MM.1S (cell line): ENCODE measurements around the gene GRIK2.

Source experiments
- DNase-seq: peaks from one replicate; pipeline ENCODE4 v3.0.0-alpha.2; 2015
- H2AFZ ChIP-seq: fragments of 300-600 bp; sonication (generic); 2 replicates; pipeline ENCODE4 v1.6.0; 2016; ENCODE audit warnings: antibody characterized with exemption, low read length
- H3F3A ChIP-seq: fragments of 300-600 bp; sonication (generic); 2 replicates; pipeline ENCODE4 v1.6.1; 2016; ENCODE audit warnings: mild to moderate bottlenecking, antibody characterized with exemption, low read length, moderate library complexity, mixed read lengths; ENCODE audit not compliant: insufficient read depth
- H3K27ac ChIP-seq: fragments of 300-600 bp; sonication (generic); 2 replicates; pipeline ENCODE4 v1.5.1; 2016; ENCODE audit warnings: mild to moderate bottlenecking, low read length
- H3K27me3 ChIP-seq: fragments of 300-600 bp; sonication (generic); replicated peaks from 2 replicates; pipeline ENCODE4 v1.6.0; 2016; ENCODE audit warnings: low read length; ENCODE audit not compliant: insufficient read depth
- H3K36me3 ChIP-seq: fragments of 300-600 bp; sonication (generic); replicated peaks from 2 replicates; pipeline ENCODE4 v1.6.1; 2016; ENCODE audit warnings: mild to moderate bottlenecking, low read length, mixed read lengths; ENCODE audit not compliant: insufficient read depth
- H3K4me1 ChIP-seq: fragments of 300-600 bp; sonication (generic); 2 replicates; pipeline ENCODE4 v1.6.1; 2016; ENCODE audit warnings: low read length, mixed read lengths
- H3K4me2 ChIP-seq: fragments of 300-600 bp; sonication (generic); 2 replicates; pipeline ENCODE4 v1.6.0; 2016; ENCODE audit warnings: low read depth, low read length
- H3K4me3 ChIP-seq: fragments of 300-600 bp; sonication (generic); 2 replicates; pipeline ENCODE4 v1.5.1; 2016; ENCODE audit warnings: low read length, mixed read lengths
- H3K79me2 ChIP-seq: fragments of 300-600 bp; sonication (generic); 2 replicates; pipeline ENCODE4 v1.6.1; 2016; ENCODE audit warnings: mixed run types, low read length, mixed read lengths
- H3K9ac ChIP-seq: fragments of 300-600 bp; sonication (generic); 2 replicates; pipeline ENCODE4 v1.6.1; 2016; ENCODE audit warnings: low read length, mixed read lengths
- H3K9me2 ChIP-seq: fragments of 300-600 bp; sonication (generic); replicated peaks from 2 replicates; pipeline ENCODE4 v1.6.1; 2016; ENCODE audit warnings: mild to moderate bottlenecking, low read length, mixed read lengths; ENCODE audit not compliant: insufficient read depth
- H3K9me3 ChIP-seq: fragments of 300-600 bp; sonication (generic); replicated peaks from 2 replicates; pipeline ENCODE4 v1.6.1; 2016; ENCODE audit warnings: mild to moderate bottlenecking, low read length, mixed read lengths; ENCODE audit not compliant: insufficient read depth
- H4K20me1 ChIP-seq: fragments of 300-600 bp; sonication (generic); 2 replicates; pipeline ENCODE4 v1.6.1; 2016; ENCODE audit warnings: mild to moderate bottlenecking, low read length, moderate library complexity, mixed read lengths; ENCODE audit not compliant: insufficient read depth
- CTCF ChIP-seq: fragments of 300-600 bp; sonication (generic); IDR thresholded peaks from 2 replicates; pipeline ENCODE4 v1.5.1; 2016; ENCODE audit warnings: antibody characterized with exemption, low read length, mixed read lengths
- EZH2 ChIP-seq: fragments of 300-600 bp; sonication (generic); optimal IDR thresholded peaks from 2 replicates; pipeline ENCODE3; 2017; ENCODE audit warnings: low read depth, mild to moderate bottlenecking, antibody characterized with exemption, low read length, mixed read lengths
- EZH2phosphoT487 ChIP-seq: fragments of 300-600 bp; sonication (generic); IDR thresholded peaks from 2 replicates; pipeline ENCODE4 v1.6.1; 2018; ENCODE audit warnings: antibody characterized with exemption, low read length

The GRIK2 gene

GRCh38 chr6:102114402-102114801 is 720.9 kb downstream of the GRIK2 start:
- H3K27me3 ChIP-seq, result no peaks in the 10 kb centered on the region
- H3K4me1 ChIP-seq, result no peaks in the 10 kb centered on the region
- peak; percentile 31 for TF ChIP-seq CTCF
- no peak for TF ChIP-seq EZH2
- H2AFZ ChIP-seq, result no peak overlapping the region
- no peak overlapping the region for H3K4me3 ChIP-seq
- H3K27ac ChIP-seq, result no peak overlapping the region
- H3K9me3 ChIP-seq, result no peaks in the 10 kb centered on the region
- DNase-seq, result no peak
- no peaks in the 10 kb centered on the region for H4K20me1 ChIP-seq
- no peaks in the 10 kb centered on the region for H3K9me2 ChIP-seq
- H3K4me2 ChIP-seq, result no peak overlapping the region
- no peaks in the 10 kb centered on the region for H3K79me2 ChIP-seq
- H3F3A ChIP-seq, result no peaks in the 10 kb centered on the region
- H3K36me3 ChIP-seq, result no peaks in the 10 kb centered on the region
- no peak overlapping the region for H3K9ac ChIP-seq

GRCh38 chr6:102115911-102116310 is 722.4 kb downstream of the GRIK2 start:
- no peak overlapping the region for H3K4me2 ChIP-seq
- H3K27ac ChIP-seq, result no peak overlapping the region
- no peaks in the 10 kb centered on the region for H3K9me3 ChIP-seq
- H3K27me3 ChIP-seq, result no peaks in the 10 kb centered on the region
- no peak overlapping the region for H2AFZ ChIP-seq
- no peak overlapping the region for H3K9ac ChIP-seq
- H3K4me1 ChIP-seq, result no peaks in the 10 kb centered on the region
- no peak overlapping the region for H3K4me3 ChIP-seq
- no peaks in the 10 kb centered on the region for H3K79me2 ChIP-seq
- H3K9me2 ChIP-seq, result no peaks in the 10 kb centered on the region
- no peak for DNase-seq
- H3F3A ChIP-seq, result no peaks in the 10 kb centered on the region
- H4K20me1 ChIP-seq, result no peaks in the 10 kb centered on the region
- no peaks in the 10 kb centered on the region for H3K36me3 ChIP-seq
- no peak for TF ChIP-seq EZH2
- no peak for TF ChIP-seq EZH2phosphoT487
- no peak for TF ChIP-seq CTCF

- Histone ChIP-seq H3K9me2 (no peaks in the 10 kb centered on the region), H3K27me3 (no peaks in the 10 kb centered on the region), H3K4me3 (no peak overlapping the region), H2AFZ (no peak overlapping the region), H3K36me3 (no peaks in the 10 kb centered on the region), H3K4me1 (no peaks in the 10 kb centered on the region), H3K9me3 (no peaks in the 10 kb centered on the region), H3K4me2 (no peak overlapping the region), H3K9ac (no peak overlapping the region), H4K20me1 (no peaks in the 10 kb centered on the region), H3K27ac (no peak overlapping the region), H3K79me2 (no peaks in the 10 kb centered on the region), H3F3A (no peaks in the 10 kb centered on the region)
- no peak for DNase-seq
- TF ChIP-seq EZH2 (no peak), EZH2phosphoT487 (no peak), CTCF (no peak)
These were observed 724.5 kb downstream of the GRIK2 start for GRCh38 chr6:102118034-102118433.
